HEK293 (cell line): ENCODE results near the gene SLC38A1.
A peak's percentile ranks its signal among the peaks of the same experiment; 100 is the strongest.

ENCODE experiments used
- CTCF ChIA-PET: fragments of 350-600 bp; formaldehyde crosslinking; extraction: SDS; loops from one replicate; lab custom pipeline; 2021; ENCODE audit warnings: antibody characterized with exemption; lab: Yijun Ruan, JAX
- POLR2A ChIA-PET: fragments of 300-600 bp; formaldehyde crosslinking; extraction: SDS; loops from one replicate; lab custom pipeline; 2020; ENCODE audit warnings: antibody characterized with exemption, inconsistent platforms; lab: Yijun Ruan, JAX
- H3K27ac ChIP-seq: fragments of 200-500 bp; sonication (Bioruptor generic); 2 replicates; pipeline ENCODE4 v1.5.1; 2014; ENCODE audit warnings: low read depth, low read length, control low read depth, inconsistent platforms; ENCODE audit errors: extremely low read depth
- H3K36me3 ChIP-seq, 2 experiments: fragments of 200-500 bp in 1 of 2; sonication (Bioruptor generic) in 1 of 2; 1 replicate in 1 of 2; 2 replicates in 1 of 2; pipeline ENCODE4 v1.5.1; 2014 to 2017; ENCODE audit warnings: inconsistent platforms in 2 of 2, low read length in 2 of 2; ENCODE audit not compliant: control insufficient read depth in 2 of 2, insufficient read depth in 1 of 2
- H3K4me1 ChIP-seq: fragments of 200-500 bp; sonication (Bioruptor generic); 2 replicates; pipeline ENCODE4 v1.5.1; 2014; ENCODE audit warnings: mild to moderate bottlenecking, low read length, inconsistent platforms; ENCODE audit not compliant: control insufficient read depth, insufficient read depth
- H3K4me3 ChIP-seq: 2 replicates; pipeline ENCODE4 v1.5.1; 2011; ENCODE audit warnings: low read depth, mild to moderate bottlenecking, control low read depth, low read length, moderate library complexity
- H3K9me3 ChIP-seq: fragments of 200-500 bp; sonication (Bioruptor generic); 2 replicates; pipeline ENCODE4 v1.5.1; 2014; ENCODE audit warnings: low read depth, low read length, inconsistent platforms; ENCODE audit not compliant: control insufficient read depth, insufficient read depth
- BCL11B ChIP-seq: fragments of 450-650 bp; formaldehyde crosslinking; IDR thresholded peaks from 2 replicates; pipeline ENCODE4 v1.5.1; 2016; ENCODE audit warnings: low read depth, missing biosample characterization, missing genetic modification characterization
- KLF1 ChIP-seq: fragments of 450-650 bp; formaldehyde crosslinking; IDR thresholded peaks from 2 replicates; pipeline ENCODE4 v1.5.1; 2016; ENCODE audit warnings: missing biosample characterization, missing genetic modification characterization
- KLF8 ChIP-seq: fragments of 450-650 bp; formaldehyde crosslinking; IDR thresholded peaks from 2 replicates; pipeline ENCODE4 v1.5.1; 2016; ENCODE audit warnings: missing biosample characterization, missing genetic modification characterization
- KLF9 ChIP-seq: fragments of 450-650 bp; formaldehyde crosslinking; IDR thresholded peaks from 2 replicates; pipeline ENCODE4 v1.5.1; 2016; ENCODE audit warnings: missing biosample characterization, missing genetic modification characterization, low read depth
- OSR2 ChIP-seq: fragments of 450-650 bp; formaldehyde crosslinking; IDR thresholded peaks from 2 replicates; pipeline ENCODE4 v1.5.1; 2016; ENCODE audit warnings: missing biosample characterization, missing genetic modification characterization
- SP2 ChIP-seq: fragments of 450-650 bp; formaldehyde crosslinking; IDR thresholded peaks from 2 replicates; pipeline ENCODE4 v1.5.1; 2016; ENCODE audit warnings: missing biosample characterization, missing genetic modification characterization
- TRIM28 ChIP-seq: IDR thresholded peaks from 2 replicates; pipeline ENCODE4 v1.6.1; 2011; ENCODE audit warnings: low read length, control low read depth, borderline replicate concordance
- ZFHX2 ChIP-seq: fragments of 450-650 bp; formaldehyde crosslinking; conservative IDR thresholded peaks from 2 replicates; pipeline ENCODE4 v1.5.1; 2016; ENCODE audit warnings: missing biosample characterization, missing genetic modification characterization
- ZFP37 ChIP-seq: fragments of 450-650 bp; formaldehyde crosslinking; IDR thresholded peaks from 2 replicates; pipeline ENCODE4 v1.5.1; 2016; ENCODE audit warnings: missing biosample characterization, missing genetic modification characterization
- ZNF214 ChIP-seq: fragments of 450-650 bp; formaldehyde crosslinking; IDR thresholded peaks from 2 replicates; pipeline ENCODE4 v1.5.1; 2017; ENCODE audit warnings: missing biosample characterization, mild to moderate bottlenecking, missing genetic modification characterization, borderline replicate concordance
- ZNF274 ChIP-seq, 2 experiments: fragments of 200-500 bp in 1 of 2; fragments of 450-650 bp in 1 of 2; sonication (Bioruptor generic) in 1 of 2; formaldehyde crosslinking in 1 of 2; IDR thresholded peaks; 2 replicates each; pipeline versions ENCODE4 v1.5.1 to v1.6.1; 2014 to 2016; ENCODE audit warnings: borderline replicate concordance in 1 of 2, inconsistent platforms in 1 of 2, low read length in 1 of 2, missing biosample characterization in 1 of 2, missing genetic modification characterization in 1 of 2
- ZNF394 ChIP-seq: fragments of 450-650 bp; formaldehyde crosslinking; IDR thresholded peaks from 2 replicates; pipeline ENCODE4 v1.5.1; 2016; ENCODE audit warnings: missing biosample characterization, missing genetic modification characterization, mild to moderate bottlenecking, moderate library complexity, borderline replicate concordance
- ZNF558 ChIP-seq: fragments of 450-650 bp; formaldehyde crosslinking; IDR thresholded peaks from 2 replicates; pipeline ENCODE4 v1.5.1; 2016; ENCODE audit warnings: missing biosample characterization, missing genetic modification characterization
- ZNF560 ChIP-seq: fragments of 450-650 bp; formaldehyde crosslinking; IDR thresholded peaks from 2 replicates; pipeline ENCODE4 v1.5.1; 2017; ENCODE audit warnings: missing biosample characterization, missing genetic modification characterization, borderline replicate concordance
- ZNF585B ChIP-seq: fragments of 450-650 bp; formaldehyde crosslinking; IDR thresholded peaks from 2 replicates; pipeline ENCODE4 v1.5.1; 2016; ENCODE audit warnings: missing biosample characterization, missing genetic modification characterization
- ZNF792 ChIP-seq: fragments of 450-650 bp; formaldehyde crosslinking; IDR thresholded peaks from 2 replicates; pipeline ENCODE4 v1.5.1; 2016; ENCODE audit warnings: missing biosample characterization, missing genetic modification characterization
- TF ChIP-seq, protein P1 (sequence below): fragments of 450-650 bp; formaldehyde crosslinking; IDR thresholded peaks from 2 replicates; pipeline ENCODE4 v1.5.1; 2016; ENCODE audit warnings: missing biosample characterization, missing genetic modification characterization, borderline replicate concordance
- TF ChIP-seq, protein P2 (sequence below): fragments of 450-650 bp; formaldehyde crosslinking; IDR thresholded peaks from 2 replicates; pipeline ENCODE4 v1.5.1; 2017; ENCODE audit warnings: missing biosample characterization, missing genetic modification characterization
- TF ChIP-seq, protein P3 (sequence below): fragments of 450-650 bp; formaldehyde crosslinking; IDR thresholded peaks from 2 replicates; pipeline ENCODE4 v1.5.1; 2017; ENCODE audit warnings: missing biosample characterization, missing genetic modification characterization
- TF ChIP-seq, protein P4 (sequence below): fragments of 450-650 bp; formaldehyde crosslinking; IDR thresholded peaks from 2 replicates; pipeline ENCODE4 v1.5.1; 2016; ENCODE audit warnings: missing biosample characterization, missing genetic modification characterization
- TF ChIP-seq, protein P5 (sequence below): fragments of 450-650 bp; formaldehyde crosslinking; IDR thresholded peaks from 2 replicates; pipeline ENCODE4 v1.5.1; 2017; ENCODE audit warnings: missing biosample characterization, missing genetic modification characterization

Gene SLC38A1

DNA sequence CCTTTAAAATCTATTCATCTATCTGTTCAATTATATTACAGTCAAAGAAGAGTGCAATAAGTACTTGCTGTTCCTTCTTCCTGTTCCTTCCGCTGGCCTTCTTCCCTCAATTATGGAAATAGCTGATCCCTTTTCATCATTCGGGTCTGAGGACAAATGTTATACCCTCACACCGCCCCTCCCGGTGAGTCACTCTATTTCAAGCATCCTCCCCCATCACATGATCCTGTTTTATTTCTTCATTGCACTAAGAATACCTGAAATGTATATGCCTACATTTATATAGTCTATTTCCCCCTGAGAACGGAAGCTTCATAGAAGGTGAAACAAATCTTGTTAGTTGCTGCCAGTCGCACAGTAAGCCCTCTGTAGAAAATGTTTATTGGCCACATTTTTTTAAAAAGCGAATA lies 2.5 kb downstream of the SLC38A1 start (continued):
- TF ChIP-seq, protein P1, sequence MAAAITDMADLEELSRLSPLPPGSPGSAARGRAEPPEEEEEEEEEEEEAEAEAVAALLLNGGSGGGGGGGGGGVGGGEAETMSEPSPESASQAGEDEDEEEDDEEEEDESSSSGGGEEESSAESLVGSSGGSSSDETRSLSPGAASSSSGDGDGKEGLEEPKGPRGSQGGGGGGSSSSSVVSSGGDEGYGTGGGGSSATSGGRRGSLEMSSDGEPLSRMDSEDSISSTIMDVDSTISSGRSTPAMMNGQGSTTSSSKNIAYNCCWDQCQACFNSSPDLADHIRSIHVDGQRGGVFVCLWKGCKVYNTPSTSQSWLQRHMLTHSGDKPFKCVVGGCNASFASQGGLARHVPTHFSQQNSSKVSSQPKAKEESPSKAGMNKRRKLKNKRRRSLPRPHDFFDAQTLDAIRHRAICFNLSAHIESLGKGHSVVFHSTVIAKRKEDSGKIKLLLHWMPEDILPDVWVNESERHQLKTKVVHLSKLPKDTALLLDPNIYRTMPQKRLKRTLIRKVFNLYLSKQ (tag by site-specific recombination): no peak
- TF ChIP-seq ZNF274 (IDR thresholded peaks at IDR 0.05; ENCODE audit: low read length): no peak
- TF ChIP-seq ZNF274 (tag by site-specific recombination; IDR thresholded peaks at IDR 0.05; ENCODE audit: borderline replicate concordance): no peak
- no peak for TF ChIP-seq BCL11B (tag by site-specific recombination)
- 0 out of 2 replicates have a peak, but pooled peaks have one; percentile 31 for TF ChIP-seq OSR2 (tag by site-specific recombination)
- TF ChIP-seq, protein P2, sequence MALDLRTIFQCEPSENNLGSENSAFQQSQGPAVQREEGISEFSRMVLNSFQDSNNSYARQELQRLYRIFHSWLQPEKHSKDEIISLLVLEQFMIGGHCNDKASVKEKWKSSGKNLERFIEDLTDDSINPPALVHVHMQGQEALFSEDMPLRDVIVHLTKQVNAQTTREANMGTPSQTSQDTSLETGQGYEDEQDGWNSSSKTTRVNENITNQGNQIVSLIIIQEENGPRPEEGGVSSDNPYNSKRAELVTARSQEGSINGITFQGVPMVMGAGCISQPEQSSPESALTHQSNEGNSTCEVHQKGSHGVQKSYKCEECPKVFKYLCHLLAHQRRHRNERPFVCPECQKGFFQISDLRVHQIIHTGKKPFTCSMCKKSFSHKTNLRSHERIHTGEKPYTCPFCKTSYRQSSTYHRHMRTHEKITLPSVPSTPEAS: no peak
- 0 out of 2 replicates have a peak, but pooled peaks have one; percentile 22 for TF ChIP-seq TRIM28
- TF ChIP-seq KLF1 (tag by site-specific recombination): peak; percentile 47; the same call in 1 of the 2 replicates
- TF ChIP-seq ZNF394 (tag by site-specific recombination): 0 out of 2 replicates have a peak, but pooled peaks have one; percentile 6
- TF ChIP-seq, protein P3, sequence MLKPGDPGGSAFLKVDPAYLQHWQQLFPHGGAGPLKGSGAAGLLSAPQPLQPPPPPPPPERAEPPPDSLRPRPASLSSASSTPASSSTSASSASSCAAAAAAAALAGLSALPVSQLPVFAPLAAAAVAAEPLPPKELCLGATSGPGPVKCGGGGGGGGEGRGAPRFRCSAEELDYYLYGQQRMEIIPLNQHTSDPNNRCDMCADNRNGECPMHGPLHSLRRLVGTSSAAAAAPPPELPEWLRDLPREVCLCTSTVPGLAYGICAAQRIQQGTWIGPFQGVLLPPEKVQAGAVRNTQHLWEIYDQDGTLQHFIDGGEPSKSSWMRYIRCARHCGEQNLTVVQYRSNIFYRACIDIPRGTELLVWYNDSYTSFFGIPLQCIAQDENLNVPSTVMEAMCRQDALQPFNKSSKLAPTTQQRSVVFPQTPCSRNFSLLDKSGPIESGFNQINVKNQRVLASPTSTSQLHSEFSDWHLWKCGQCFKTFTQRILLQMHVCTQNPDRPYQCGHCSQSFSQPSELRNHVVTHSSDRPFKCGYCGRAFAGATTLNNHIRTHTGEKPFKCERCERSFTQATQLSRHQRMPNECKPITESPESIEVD (tag by site-specific recombination): no peak
- TF ChIP-seq, protein P4, sequence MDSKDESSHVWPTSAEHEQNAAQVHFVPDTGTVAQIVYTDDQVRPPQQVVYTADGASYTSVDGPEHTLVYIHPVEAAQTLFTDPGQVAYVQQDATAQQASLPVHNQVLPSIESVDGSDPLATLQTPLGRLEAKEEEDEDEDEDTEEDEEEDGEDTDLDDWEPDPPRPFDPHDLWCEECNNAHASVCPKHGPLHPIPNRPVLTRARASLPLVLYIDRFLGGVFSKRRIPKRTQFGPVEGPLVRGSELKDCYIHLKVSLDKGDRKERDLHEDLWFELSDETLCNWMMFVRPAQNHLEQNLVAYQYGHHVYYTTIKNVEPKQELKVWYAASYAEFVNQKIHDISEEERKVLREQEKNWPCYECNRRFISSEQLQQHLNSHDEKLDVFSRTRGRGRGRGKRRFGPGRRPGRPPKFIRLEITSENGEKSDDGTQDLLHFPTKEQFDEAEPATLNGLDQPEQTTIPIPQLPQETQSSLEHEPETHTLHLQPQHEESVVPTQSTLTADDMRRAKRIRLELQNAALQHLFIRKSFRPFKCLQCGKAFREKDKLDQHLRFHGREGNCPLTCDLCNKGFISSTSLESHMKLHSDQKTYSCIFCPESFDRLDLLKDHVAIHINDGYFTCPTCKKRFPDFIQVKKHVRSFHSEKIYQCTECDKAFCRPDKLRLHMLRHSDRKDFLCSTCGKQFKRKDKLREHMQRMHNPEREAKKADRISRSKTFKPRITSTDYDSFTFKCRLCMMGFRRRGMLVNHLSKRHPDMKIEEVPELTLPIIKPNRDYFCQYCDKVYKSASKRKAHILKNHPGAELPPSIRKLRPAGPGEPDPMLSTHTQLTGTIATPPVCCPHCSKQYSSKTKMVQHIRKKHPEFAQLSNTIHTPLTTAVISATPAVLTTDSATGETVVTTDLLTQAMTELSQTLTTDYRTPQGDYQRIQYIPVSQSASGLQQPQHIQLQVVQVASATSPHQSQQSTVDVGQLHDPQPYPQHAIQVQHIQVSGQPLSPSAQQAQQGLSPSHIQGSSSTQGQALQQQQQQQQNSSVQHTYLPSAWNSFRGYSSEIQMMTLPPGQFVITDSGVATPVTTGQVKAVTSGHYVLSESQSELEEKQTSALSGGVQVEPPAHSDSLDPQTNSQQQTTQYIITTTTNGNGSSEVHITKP: no peak
- TF ChIP-seq KLF8 (tag by site-specific recombination): peak; percentile 20; the same call in 1 of the 2 replicates
- 0 out of 2 replicates have a peak, but pooled peaks have one; percentile 10 for TF ChIP-seq SP2 (tag by site-specific recombination)

DNA sequence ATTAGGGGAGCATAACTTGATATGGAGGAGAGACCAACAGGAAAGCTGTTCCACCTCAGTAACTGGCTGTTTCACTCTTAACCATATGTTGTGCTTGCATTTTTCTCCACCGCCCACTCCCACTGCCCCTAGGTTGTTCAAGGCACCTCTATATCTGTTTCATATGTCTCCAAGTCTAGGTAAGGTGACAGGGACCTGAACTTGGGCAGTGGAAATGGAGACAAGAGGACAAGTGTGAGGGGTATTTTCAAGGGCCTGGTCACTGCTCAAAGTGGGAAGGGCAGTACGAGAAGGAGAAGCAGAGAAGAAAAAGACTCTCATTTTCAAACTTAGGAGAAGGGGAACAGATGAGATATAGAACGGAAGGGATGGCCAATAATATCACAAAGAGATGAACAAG lies 3.1 kb downstream of the SLC38A1 start:
- Histone ChIP-seq H3K27ac (no peak overlapping the region), H3K9me3 (no peaks in the 10 kb centered on the region), H3K36me3 (no peaks in the 10 kb centered on the region), H3K4me3 (no peak overlapping the region), H3K4me1 (peaks cover 37% of the 10 kb centered on the region)
- CTCF ChIA-PET: interaction anchor here (1.9 kb wide), 1 partner anchor 141 kb away, joined by 7 read pairs; no protein-coding TSS in a partner anchor
- TF ChIP-seq ZNF560: no peak
- 0 out of 2 replicates have a peak, but pooled peaks have one; percentile 19 for TF ChIP-seq ZFHX2 (tag by site-specific recombination)
- POLR2A ChIA-PET: no interaction called here

DNA sequence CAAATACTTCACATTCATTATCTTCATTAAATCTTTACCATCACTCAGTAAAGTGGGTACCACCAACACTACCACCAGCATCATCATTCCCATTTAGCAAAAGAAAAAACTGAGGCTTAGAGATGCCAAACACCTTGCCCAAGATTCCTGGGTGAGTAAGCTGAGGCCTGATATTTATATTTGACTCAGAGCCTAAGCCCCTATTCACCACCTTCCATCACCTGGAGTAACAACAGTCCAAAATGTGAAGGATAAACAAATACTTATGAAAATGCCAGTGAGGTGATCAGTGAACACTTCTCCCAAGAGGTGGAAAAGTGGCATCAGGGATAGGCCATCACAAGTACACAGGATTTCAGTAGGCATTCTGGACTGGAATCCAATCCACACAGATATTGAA lies 3.7 kb downstream of the SLC38A1 start:
- ChIA-PET POLR2A (no interaction called here), CTCF (no interaction called here)
- Histone ChIP-seq H3K4me1 (peaks cover 44% of the 10 kb centered on the region), H3K36me3 (no peaks in the 10 kb centered on the region), H3K4me3 (no peak overlapping the region), H3K27ac (no peak overlapping the region), H3K9me3 (no peaks in the 10 kb centered on the region)
- TF ChIP-seq, protein P5, sequence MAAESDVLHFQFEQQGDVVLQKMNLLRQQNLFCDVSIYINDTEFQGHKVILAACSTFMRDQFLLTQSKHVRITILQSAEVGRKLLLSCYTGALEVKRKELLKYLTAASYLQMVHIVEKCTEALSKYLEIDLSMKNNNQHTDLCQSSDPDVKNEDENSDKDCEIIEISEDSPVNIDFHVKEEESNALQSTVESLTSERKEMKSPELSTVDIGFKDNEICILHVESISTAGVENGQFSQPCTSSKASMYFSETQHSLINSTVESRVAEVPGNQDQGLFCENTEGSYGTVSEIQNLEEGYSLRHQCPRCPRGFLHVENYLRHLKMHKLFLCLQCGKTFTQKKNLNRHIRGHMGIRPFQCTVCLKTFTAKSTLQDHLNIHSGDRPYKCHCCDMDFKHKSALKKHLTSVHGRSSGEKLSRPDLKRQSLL (tag by site-specific recombination): no peak
- TF ChIP-seq, protein P3 (tag by site-specific recombination): no peak
- TF ChIP-seq ZNF585B (tag by site-specific recombination): no peak
- TF ChIP-seq ZNF558: no peak
- no peak for TF ChIP-seq KLF9
- no peak for TF ChIP-seq ZNF214 (tag by site-specific recombination)
- no peak for TF ChIP-seq ZNF792 (tag by site-specific recombination)
- no peak for TF ChIP-seq ZFP37 (tag by site-specific recombination)
- no peak for TF ChIP-seq ZNF394 (tag by site-specific recombination)
